ENCODE results near the gene KHDC3L. TPM values are rescaled to one million over a fixed set of nuclear protein-coding genes. Genes with fewer than 3 reads are reported as not detected.

The KHDC3L gene
- total RNA-seq, result not detected in 2 replicates

DNA sequence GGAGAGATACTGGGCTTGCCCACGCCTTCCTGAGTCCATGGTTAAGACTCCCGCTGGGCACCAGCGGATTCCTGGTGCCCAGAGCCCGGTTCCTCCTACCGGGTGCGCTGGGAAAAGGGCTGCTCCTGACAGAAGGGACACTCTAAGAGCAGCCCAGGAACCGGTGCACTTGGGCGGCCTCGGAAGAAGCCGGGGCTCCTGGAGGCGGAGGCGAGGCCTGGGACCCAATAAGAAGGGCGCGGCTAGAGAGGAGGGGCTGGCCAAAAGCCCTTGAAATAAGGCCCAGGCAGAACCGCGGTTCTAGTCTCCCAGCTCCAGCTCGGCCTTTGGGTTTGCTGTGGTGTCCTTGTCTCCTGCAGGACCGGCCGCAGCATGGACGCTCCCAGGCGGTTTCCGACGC lies at the start of gene KHDC3L:
Gene KHDC3L, plus strand, starts transcription at position 301 of the 400 bp plus-strand sequence. Its CDS starts 72 bp downstream, at position 373.
- DNase-seq, result no peak

- DNase-seq, result no peak
These were observed 47.6 kb upstream of the KHDC3L start for GRCh38 chr6:73314577-73315492.

GRCh38 chr6:73323323-73323722 lies 39.1 kb upstream of the KHDC3L start:
- DNase-seq, result no peak

GRCh38 chr6:73325656-73326055 lies 36.8 kb upstream of the KHDC3L start:
- DNase-seq, result no peak

- DNase-seq, result no peak
These were observed 33.7 kb upstream of the KHDC3L start for GRCh38 chr6:73328790-73329189.

DNA sequence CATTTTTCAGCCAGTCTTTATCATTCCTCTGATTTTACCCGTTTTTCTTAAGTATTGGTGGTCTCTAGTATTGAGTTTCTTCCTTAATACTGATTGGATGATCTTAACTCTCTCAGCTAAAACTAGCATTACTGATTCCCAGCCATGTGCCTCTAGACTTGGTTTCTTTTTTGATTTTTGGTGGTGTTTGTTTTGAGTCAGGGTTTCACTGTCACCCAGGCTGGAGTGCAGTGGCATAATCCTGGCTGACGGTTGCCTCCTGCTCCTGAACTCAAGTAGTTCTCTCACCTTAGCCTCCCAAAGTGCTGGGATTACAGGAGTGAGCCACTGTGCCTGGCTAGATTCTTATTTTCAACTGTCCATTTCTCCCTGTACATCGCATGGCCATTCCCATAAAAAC lies 33.3 kb upstream of the KHDC3L start:
- DNase-seq, result no peak

DNA sequence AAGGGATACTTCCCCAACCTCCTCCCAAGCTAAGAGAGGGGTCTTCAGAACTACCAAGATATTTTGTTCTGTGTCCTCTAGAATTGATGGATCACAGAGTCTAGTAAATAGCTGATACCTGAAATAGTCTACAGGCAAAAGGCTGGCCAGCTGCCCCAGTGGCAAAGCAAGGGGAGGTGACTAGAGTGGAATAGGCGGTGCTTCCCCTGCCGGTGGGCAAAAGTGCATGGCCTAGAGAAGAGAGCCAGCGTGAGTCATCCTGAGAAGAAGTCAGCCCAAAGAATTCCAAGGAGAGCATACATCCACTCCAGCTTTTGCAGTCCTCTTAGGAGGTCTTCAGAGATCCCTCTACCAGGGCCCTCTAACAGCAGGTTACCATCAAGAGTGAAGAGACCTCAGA lies 23.1 kb upstream of the KHDC3L start:
- no peak for DNase-seq

DNA sequence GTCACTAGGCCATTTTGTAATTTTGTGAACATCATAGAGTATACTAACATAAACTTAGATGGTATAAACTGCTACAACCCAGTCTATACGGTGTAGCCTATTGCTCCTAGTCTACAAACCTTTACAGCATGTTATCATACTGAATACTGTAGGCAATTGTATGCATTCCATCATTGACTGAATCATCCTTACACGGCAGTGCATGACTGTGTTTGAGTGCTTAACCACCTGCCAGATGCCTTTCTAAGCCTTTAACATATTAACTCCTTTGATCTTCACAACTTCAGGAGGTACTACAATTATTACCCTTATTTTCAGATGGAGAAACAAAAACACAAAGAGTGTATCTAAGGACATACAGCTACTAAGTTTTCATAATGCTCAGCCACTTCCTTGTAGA lies 22.4 kb upstream of the KHDC3L start:
- no peak for DNase-seq

GRCh38 chr6:73341335-73341734 lies 21.1 kb upstream of the KHDC3L start:
- no peak for DNase-seq

- DNase-seq, result no peak
These were observed 20.3 kb upstream of the KHDC3L start for GRCh38 chr6:73342174-73342573.

- no peak for DNase-seq
These were observed 19.3 kb upstream of the KHDC3L start for GRCh38 chr6:73343164-73343563.

DNA sequence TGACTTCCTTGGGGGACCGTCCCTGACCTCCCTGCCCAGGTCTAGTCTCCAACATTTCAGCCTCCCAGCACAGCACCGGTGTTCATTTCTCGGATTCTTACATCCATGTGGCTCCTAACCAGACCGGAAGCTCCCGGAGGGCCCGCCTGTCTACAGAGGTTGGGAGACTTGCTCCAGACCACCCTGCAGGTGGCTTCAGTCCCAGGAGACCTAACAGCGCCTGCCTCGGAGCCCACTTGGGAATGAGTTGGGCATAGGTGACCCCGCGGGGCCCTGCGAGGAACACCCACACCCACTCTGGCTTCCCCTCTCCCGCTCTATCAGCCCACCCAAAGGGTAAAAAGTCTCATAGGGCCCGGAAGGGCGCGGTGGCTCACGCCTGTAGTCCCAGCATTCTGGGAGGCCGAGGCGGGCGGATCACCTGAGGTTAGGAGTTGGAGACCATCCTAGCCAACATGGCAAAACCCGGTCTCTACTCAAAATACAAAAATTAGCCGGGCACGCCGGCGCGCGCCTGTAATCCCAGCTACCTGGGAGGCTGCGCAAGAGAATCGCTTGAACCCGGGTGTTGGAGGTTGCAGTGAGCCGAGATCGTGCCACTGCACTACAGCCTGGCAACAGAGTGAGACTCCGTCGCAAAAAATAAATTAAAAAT lies 13.8 kb upstream of the KHDC3L start:
- DNase-seq, result no peak

GRCh38 chr6:73349311-73349710 lies 13.1 kb upstream of the KHDC3L start:
- DNase-seq, result no peak

GRCh38 chr6:73353636-73354593 lies 8.5 kb upstream of the KHDC3L start, which contains the start of gene DPPA5:
DPPA5 (minus strand) TSS chr6:73354276; CDS start chr6:73354225, 51 bp downstream.
- no peak for DNase-seq

DNA sequence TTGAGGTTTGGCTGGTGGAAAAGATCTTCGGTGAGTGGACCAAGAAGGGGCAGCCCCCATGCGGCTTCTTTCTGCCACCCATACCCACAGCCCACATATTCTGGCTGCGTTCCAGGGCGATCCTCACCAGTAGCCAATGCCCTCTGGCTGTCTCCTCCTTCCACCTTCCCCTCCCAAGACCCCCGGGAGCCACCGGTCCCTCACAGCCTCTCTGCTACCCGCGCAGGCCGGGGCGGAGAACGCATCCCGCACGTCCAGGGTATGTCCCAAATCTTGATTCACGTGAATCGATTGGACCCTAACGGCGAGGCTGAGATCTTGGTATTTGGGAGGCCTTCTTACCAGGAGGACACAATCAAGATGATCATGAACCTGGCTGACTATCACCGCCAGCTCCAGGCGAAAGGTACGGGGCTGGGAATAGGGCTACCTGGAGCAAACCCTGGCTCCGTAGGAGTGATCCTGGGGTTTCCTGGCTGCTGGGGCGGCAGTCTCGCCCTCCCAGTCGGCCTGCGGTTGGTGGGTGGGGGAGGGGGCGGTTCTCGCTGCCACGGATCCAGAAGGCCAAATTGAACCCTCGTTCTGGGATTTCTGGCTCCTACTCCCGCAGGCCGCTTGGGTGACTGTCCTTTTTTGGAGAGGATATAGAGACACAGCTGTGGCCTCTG lies 545 bp downstream of the KHDC3L start:
- DNase-seq, result no peak

DNA sequence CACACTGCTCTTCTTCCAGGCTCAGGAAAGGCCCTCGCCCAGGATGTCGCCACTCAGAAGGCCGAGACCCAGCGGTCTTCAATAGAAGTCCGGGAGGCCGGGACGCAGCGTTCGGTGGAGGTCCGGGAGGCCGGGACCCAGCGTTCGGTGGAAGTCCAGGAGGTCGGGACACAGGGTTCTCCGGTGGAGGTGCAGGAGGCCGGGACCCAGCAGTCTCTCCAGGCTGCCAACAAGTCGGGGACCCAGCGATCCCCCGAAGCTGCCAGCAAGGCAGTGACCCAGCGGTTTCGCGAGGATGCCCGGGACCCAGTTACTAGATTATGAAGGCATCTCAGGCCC lies 1.0 kb downstream of the KHDC3L start:
- DNase-seq, result no peak

- no peak for DNase-seq
These were observed 1.7 kb downstream of the KHDC3L start for GRCh38 chr6:73364121-73364520.

- no peak for DNase-seq
These were observed 2.1 kb downstream of the KHDC3L start for GRCh38 chr6:73364549-73364948.

DNA sequence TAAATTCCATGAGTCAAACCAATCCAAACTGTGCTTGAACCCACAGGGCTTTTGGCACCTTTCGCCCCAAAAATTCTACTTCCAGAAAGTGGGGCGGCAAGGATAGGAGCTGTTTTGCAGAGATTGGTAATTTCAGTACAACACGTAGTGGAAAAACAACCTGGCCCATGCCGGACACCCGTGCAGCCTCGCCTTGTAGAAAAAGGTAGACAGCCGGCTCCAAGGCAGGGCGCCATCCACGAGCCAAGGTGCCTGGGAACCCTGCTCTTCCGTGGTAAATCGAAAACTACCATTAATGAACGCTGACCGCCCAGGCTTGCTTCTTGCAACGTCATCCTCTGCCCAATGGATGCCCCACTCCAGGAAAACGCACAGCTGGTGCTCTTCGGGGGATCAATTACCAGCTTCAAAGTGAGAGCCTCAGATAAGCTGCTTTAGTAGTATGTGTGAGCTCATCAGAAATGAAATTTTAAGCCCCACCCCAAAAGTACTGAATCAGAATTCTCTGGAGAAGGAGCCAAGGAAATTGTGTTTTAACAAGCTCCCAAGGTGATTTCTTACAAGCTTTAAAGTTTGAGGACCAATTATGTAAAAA lies 5.4 kb downstream of the KHDC3L start:
- DNase-seq, result no peak

DNA sequence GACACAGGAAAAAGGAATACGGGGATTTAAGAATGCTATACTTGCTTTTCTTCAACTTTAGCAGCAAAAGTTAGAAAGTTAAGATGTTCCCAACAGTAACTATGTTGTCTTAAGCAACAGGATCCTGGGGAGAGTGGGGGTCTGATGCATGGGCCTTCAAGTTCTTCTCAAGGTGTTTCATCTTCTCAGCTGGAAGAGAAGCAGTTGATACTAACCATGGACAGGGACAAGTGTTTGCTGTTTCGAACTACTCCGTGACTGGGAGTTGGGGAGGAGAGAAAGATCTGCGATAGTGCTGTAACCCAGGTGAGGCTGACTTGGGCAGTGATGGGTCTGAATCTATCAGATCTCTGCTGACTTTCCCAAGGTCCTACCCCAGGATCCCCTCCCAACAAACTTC lies 6.2 kb downstream of the KHDC3L start:
- no peak for DNase-seq

DNA sequence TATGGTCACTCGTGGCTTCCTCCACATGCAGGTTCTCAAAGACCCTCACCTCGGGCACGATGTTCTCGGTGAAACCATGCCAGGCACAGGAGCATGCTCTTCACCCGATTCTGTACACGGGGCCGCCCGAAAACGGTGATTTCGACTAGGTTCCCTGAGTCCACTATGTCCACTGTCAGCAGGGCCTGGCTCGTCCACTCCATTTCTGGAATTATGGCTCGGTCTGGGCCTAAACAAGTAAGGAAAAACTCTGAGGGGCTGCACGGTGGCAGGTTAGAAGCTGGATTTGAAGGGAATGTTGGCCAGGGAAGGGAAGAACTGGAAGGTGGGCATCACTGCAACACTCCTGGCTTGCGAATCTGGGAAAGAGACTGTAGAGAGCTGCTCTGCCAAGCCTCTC lies 6.7 kb downstream of the KHDC3L start:
- DNase-seq, result no peak

GRCh38 chr6:73369563-73369962 lies 7.1 kb downstream of the KHDC3L start, which contains the start of gene OOEP:
OOEP (minus strand) TSS chr6:73369897; CDS start chr6:73369792, 105 bp downstream.
- no peak for DNase-seq
